Epithelial cell of prostate (primary cell): ENCODE results near the gene PPP1R1B.

Experiments used
- DNase-seq: peaks from one replicate; pipeline ENCODE4 v3.0.0-alpha.2; 2011; ENCODE audit warnings: low read depth, low spot score
- H3K27ac ChIP-seq: fragments of 450-650 bp; 2 replicates; pipeline ENCODE4 v1.5.1; 2017; ENCODE audit warnings: mild to moderate bottlenecking

Gene PPP1R1B

DNA sequence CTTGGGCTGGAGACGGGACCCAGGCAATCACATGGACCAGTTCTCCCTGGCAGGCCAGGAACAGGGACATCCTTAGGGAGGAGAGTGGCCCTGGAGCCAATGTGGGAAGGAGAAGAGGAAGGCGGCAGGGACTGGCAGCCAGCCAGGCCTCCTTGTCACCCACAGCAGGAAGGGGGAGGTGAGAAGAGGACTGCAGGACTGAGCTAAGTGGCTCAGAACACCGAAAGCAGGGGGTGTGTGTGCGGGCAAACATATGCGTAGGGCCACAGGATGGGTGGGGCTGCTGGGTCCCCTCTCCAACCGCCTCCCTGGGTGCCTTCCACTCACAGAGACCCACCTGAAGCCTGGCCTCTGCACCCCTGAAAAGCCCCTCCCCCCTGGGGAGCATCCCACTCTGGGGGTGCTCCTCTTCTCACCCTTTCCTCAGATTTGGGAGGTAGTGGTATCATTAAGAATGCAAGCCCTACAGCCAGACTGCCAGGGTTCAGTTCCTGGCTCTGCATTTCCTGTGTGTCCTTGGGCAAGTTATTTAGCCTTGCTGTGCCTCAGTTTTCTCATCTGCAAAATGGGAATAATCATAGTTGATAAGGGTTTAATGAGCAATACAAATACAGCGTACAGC is 49.6 kb downstream of the PPP1R1B start:
- no peak for DNase-seq
- no peak overlapping the region for H3K27ac ChIP-seq

DNA sequence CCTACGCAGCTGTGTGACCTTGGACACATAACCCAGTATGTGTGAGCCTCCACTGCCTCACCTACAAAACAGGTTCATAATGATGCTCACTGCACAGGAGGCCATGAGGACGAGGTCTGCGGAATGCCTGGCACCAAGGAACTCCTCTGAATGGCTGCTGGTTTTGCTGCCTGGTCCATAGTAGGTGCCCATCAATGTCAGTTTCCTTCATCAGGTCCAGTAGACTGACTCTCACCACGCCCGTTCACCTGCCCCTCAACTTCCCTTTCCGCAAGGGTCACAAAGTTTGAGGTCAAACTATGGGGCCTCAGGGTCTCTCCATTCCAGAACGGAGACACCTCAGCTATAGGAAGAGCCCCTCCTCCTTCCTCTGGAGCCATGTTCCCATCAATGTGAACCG is 50.3 kb downstream of the PPP1R1B start:
- no peak overlapping the region for H3K27ac ChIP-seq
- DNase-seq, result no peak

DNA sequence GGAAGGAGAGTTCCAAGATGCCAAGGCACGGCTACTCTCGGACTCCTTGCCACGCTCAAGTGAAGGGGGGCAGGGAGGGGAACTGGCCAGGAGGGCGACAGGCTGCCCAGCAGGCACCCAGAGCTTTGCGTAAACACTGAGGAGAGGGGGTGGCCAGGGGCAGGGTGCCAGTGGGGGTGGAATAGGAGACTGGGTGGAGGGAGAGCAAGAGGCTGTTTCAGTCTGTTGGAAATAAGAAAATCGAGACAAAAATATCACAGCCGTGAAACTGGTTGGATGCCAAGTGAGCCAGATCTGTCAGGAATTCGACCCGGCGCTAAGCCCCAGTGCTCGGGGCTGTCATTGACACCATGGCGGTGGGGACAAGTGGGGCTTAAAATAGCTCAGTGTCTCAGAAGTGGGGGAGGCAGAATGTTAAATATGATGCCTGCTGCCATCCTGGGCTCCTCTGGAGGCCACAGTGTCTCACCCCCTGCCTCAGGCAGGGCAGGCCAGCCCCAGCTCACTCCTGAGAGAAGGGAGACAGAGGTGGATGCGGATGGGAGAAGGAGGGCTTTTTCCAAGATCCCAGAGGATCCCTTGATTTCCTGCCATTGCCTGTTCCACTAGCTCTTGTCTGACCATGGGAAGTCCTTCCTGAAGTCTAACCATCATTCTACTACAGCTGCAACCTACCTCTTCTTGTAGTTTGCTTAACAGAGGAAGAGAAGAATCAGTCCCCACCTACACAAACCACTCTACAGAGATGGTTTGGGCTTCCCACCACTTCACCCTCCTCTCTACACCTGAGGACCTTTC is 51.0 kb downstream of the PPP1R1B start:
- no peak overlapping the region for H3K27ac ChIP-seq
- DNase-seq, result no peak

DNA sequence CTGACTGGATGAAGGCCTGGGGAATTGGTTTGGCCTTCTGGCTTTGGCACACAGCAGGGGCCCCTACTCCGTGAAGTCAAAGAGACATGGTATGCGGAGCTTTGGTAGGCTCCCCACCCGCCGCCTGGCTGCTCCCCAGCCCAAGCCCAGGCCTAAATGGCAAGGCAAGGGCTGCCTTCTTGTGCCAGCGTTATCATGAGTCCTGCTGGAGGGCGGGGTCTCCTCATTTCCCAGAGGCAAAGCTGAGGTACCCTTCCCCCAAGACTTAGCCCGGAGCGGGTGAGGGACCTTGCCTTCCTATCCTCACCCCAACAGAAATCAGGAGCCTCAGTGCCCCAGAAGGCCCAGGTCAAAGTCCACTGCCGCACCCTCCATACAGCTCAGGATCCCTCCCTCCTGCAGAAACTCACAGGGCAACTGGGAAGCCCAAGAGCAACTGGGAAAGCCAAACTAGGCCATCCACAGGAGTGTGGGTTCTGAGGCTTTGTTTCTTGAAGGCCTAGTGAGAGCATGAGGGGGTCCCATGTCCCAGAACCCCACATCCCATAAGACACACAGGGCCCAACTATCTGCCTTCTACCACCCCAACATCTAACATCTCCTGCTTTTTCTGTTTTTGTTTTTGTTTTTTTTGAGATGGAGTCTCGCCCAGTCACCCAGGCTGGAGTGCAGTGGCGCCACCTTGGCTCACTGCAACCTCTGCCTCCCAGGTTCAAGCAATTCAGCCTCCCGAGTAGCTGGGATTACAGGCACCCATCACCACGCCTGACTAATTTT is 51.8 kb downstream of the PPP1R1B start:
- no peak overlapping the region for H3K27ac ChIP-seq
- DNase-seq, result no peak

DNA sequence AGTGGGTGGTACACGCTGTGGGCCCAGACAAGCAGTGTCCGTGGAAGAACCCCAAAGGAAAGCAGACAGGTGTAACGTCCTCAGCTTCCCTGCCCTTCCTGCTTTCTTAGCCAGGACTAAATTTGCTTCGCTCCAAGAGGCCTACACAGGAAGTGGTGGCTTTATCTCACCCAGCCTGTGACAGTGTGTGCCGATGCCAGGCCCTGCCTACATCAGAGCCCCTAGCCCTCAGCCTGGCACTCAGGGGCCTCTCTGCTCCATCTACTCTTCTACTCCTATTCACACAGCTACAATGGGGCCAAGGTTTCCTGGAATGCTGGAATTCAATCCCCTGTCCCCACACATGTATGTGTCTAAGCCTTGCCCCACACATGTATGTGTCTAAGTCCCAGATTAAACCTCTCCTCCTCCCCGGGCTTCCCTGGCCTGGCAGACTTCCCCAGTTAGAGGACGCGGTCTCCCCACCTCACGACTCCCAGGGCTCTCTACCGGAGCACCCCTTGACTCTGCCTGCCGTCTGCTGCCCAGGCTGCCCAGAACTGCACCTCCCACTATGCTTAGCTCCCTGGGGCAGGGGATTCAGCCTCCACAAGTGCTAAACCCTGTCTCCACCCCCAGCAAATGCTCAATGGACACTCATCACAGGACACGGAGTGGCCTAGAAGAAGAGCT is 52.9 kb downstream of the PPP1R1B start:
- DNase-seq, result no peak
- H3K27ac ChIP-seq, result no peak overlapping the region

DNA sequence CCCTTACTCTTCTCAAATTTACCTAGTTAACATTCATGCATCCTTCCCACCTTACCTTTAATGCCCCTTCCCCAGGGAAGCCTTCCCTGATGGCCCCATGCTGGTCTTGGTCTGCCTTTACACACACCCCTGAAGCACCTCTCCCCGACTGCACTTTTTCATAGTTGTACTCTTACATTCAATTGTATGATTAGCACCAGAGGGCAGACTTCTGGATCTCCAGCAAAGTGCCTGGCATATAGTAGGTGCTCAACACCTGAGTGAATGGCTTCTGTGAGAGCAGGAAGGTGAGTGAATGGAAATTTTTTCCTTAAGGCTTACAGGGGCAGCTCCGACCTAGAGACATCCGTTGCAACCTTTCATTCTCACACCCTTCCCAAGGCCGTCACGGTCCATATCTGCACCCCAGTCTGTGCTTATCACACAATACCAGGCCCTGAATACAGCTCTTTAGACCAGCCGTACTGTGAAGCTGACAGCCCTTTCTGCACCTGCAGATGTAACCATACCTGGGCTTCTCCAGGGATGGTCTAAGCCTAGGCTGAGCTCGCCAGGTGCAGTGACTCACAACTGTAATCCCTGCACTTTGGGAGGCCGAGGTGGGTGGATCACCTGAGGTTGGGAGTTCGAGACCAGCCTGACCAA is 56.7 kb downstream of the PPP1R1B start:
- DNase-seq, result no peak
- H3K27ac ChIP-seq, result no peak overlapping the region

DNA sequence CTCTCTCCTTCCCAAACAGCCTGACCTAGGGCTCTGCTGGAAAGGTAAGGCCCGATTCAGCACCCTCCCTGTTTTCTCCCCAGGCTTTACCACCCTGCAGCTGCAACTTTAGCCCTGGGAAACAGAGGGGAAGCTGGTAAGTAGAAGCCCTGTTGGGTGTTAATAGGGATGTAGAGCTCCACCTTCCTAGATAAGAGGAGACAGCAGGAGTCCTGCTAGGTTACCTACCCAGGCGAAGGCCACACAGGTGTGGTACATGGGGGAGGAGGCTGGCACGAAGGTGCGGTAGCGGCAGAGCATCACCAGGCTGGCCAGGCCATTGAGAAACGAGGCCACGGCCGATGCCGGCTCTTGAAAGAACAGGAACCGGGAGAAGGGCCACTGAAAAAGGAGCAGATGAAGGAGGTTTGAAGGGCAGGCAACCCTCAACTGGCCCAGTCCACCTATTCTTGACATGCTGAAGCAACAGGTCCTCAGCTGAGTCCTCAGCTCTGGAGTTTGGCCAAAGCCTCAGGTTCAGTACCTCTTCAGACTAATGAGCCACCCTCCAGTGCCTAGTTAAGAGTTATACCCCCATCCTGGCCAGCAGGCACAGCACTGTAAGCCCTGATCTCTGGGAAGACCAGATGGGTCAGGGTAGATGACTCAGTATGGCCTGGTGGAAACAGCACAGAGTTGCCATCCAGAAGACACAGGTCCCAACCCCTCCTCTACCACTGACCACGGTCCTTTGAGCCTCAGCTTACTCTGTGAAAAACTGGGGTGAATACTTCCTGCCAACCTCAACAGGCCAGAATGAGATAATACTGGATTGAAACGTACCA is 57.8 kb downstream of the PPP1R1B start:
- no peak overlapping the region for H3K27ac ChIP-seq
- no peak for DNase-seq
